IMR-90 (cell line): ENCODE data around the gene SH3RF3. TPM values are rescaled to one million over a fixed set of nuclear protein-coding genes. Genes with fewer than 3 reads are reported as not detected.
"Not testable (repeated sequence)": the region's sequence is repeated elsewhere in the genome, so short reads cannot be mapped to it uniquely, and the experiment has no call there.

Experiments
- ATAC-seq: fragments of 200-7000 bp; cut with Tn5 transposase; 2 replicates; pipeline ENCODE4 v1.9.1; 2020; ENCODE audit warnings: low read depth, mild to moderate bottlenecking, moderate library complexity
- BruUV-seq: library from RNA; stranded (reverse); fragments of 400-500 nt; replicated peaks from 2 replicates; lab custom pipeline; 2021; lab: Mats Ljungman, UMichigan
- CTCF ChIA-PET: fragments of 300-600 bp; formaldehyde crosslinking; extraction: SDS; loops from one replicate; lab custom pipeline; 2021; ENCODE audit warnings: antibody characterized with exemption; lab: Yijun Ruan, JAX
- POLR2A ChIA-PET: fragments of 300-600 bp; sonication (Branson Sonifier 250); formaldehyde crosslinking; loops from one replicate; lab custom pipeline; 2022; ENCODE audit warnings: antibody characterized with exemption; ENCODE audit not compliant: unreplicated experiment; lab: Charles Lee
- DNase-seq: peaks from one replicate; pipeline ENCODE4 v3.0.0; 2013
- H2AFZ ChIP-seq: replicated peaks from 2 replicates; pipeline ENCODE3; 2013; ENCODE audit warnings: low read length, mild to moderate bottlenecking; ENCODE audit not compliant: poor library complexity
- H2AK5ac ChIP-seq: 2 replicates; pipeline ENCODE4 v1.6.1; 2013; ENCODE audit warnings: low read depth, low read length, inconsistent platforms
- H2AK9ac ChIP-seq: replicated peaks from 2 replicates; pipeline ENCODE3; 2013; ENCODE audit warnings: mild to moderate bottlenecking, low read depth, low read length, moderate library complexity; ENCODE audit not compliant: poor library complexity
- H2BK120ac ChIP-seq: 2 replicates; pipeline ENCODE4 v1.6.1; 2013; ENCODE audit warnings: low read depth, low read length, inconsistent platforms
- H2BK15ac ChIP-seq: 3 replicates; pipeline ENCODE4 v1.6.1; 2013; ENCODE audit warnings: low read depth, low read length, inconsistent platforms
- H2BK20ac ChIP-seq: 2 replicates; pipeline ENCODE4 v1.6.1; 2013; ENCODE audit warnings: low read depth, mild to moderate bottlenecking, inconsistent platforms, low read length, moderate library complexity
- H2BK5ac ChIP-seq: 2 replicates; pipeline ENCODE4 v1.6.1; 2013; ENCODE audit warnings: mild to moderate bottlenecking, low read depth, low read length, inconsistent platforms; ENCODE audit not compliant: poor library complexity, severe bottlenecking
- H3K14ac ChIP-seq: replicated peaks from 2 replicates; pipeline ENCODE4 v1.6.1; 2013; ENCODE audit warnings: low read depth, low read length, inconsistent platforms
- H3K18ac ChIP-seq: 2 replicates; pipeline ENCODE4 v1.6.1; 2013; ENCODE audit warnings: low read depth, low read length, control low read depth
- H3K23ac ChIP-seq: 2 replicates; pipeline ENCODE4 v1.6.1; 2013; ENCODE audit warnings: low read depth, low read length, inconsistent platforms
- H3K27ac ChIP-seq: 2 replicates; pipeline ENCODE4 v1.5.1; 2013; ENCODE audit warnings: mild to moderate bottlenecking, control low read depth, low read length; ENCODE audit not compliant: insufficient read depth
- H3K27me3 ChIP-seq: 2 replicates; pipeline ENCODE4 v1.6.1; 2013; ENCODE audit warnings: low read length; ENCODE audit not compliant: control insufficient read depth, insufficient read depth
- H3K36me3 ChIP-seq: 2 replicates; pipeline ENCODE4 v1.6.1; 2013; ENCODE audit warnings: low read length, mixed read lengths; ENCODE audit not compliant: control insufficient read depth, insufficient read depth
- H3K4ac ChIP-seq: 2 replicates; pipeline ENCODE4 v1.6.1; 2013; ENCODE audit warnings: low read depth, low read length, inconsistent platforms
- H3K4me1 ChIP-seq: 2 replicates; pipeline ENCODE4 v1.6.1; 2013; ENCODE audit warnings: low read length, mixed read lengths; ENCODE audit not compliant: control insufficient read depth, insufficient read depth
- H3K4me2 ChIP-seq: 2 replicates; pipeline ENCODE4 v1.6.1; 2013; ENCODE audit warnings: low read depth, mild to moderate bottlenecking, control low read depth, low read length, moderate library complexity
- H3K4me3 ChIP-seq: 2 replicates; pipeline ENCODE4 v1.5.1; 2013; ENCODE audit warnings: low read depth, mild to moderate bottlenecking, control low read depth, low read length, moderate library complexity; ENCODE audit not compliant: insufficient read depth
- H3K56ac ChIP-seq: 2 replicates; pipeline ENCODE4 v1.6.1; 2013; ENCODE audit warnings: low read length, inconsistent platforms; ENCODE audit not compliant: insufficient read depth; ENCODE audit errors: extremely low read depth
- H3K79me1 ChIP-seq, 2 experiments: 2 replicates each; pipeline ENCODE4 v1.6.1; 2013; ENCODE audit warnings: low read length in 2 of 2, inconsistent platforms in 1 of 2, low read depth in 1 of 2
- H3K9ac ChIP-seq: 2 replicates; pipeline ENCODE4 v1.6.1; 2013; ENCODE audit warnings: low read depth, low read length, control low read depth
- H3K9me1 ChIP-seq: 2 replicates; pipeline ENCODE4 v1.6.1; 2013; ENCODE audit warnings: low read length, inconsistent platforms; ENCODE audit not compliant: insufficient read depth
- H3K9me3 ChIP-seq: 2 replicates; pipeline ENCODE4 v1.6.1; 2013; ENCODE audit warnings: low read length; ENCODE audit not compliant: control insufficient read depth, insufficient read depth
- H4K20me1 ChIP-seq: 2 replicates; pipeline ENCODE4 v1.6.1; 2013; ENCODE audit warnings: low read length, inconsistent platforms; ENCODE audit not compliant: insufficient read depth
- H4K5ac ChIP-seq: 2 replicates; pipeline ENCODE4 v1.6.1; 2013; ENCODE audit warnings: mild to moderate bottlenecking, low read depth, low read length, control low read depth
- H4K8ac ChIP-seq, 2 experiments: 2 replicates each; pipeline ENCODE4 v1.6.1; 2013; ENCODE audit warnings: low read depth in 2 of 2, low read length in 2 of 2, control low read depth in 1 of 2, inconsistent platforms in 1 of 2
- H4K91ac ChIP-seq: 2 replicates; pipeline ENCODE4 v1.6.1; 2013; ENCODE audit warnings: low read depth, low read length, inconsistent platforms; ENCODE audit not compliant: insufficient read depth
- WGBS, 2 experiments: methylation state at CpG; one replicate each; pipeline versions ENCODE4 v1.1.5 to v1.1.7; 2013; ENCODE audit warnings: missing lambda C conversion rate in 2 of 2; ENCODE audit not compliant: insufficient read length in 1 of 2; ENCODE audit errors: extremely low coverage in 2 of 2; 5-methylcytosine and 5-hydroxymethylcytosine counted together
- dilution Hi-C: fragments of 300-500 bp; cut with HindIII; formaldehyde crosslinking; loops from one replicate; pipeline ENCODE4 v1.14.3; 2018; ENCODE audit warnings: low sequenced_read_pairs; ENCODE audit not compliant: unreplicated experiment
- in situ Hi-C: fragments of 300-500 bp; cut with MboI; formaldehyde crosslinking; loops from 3 replicates; pipeline ENCODE4 v1.14.3; 2019; ENCODE audit warnings: low sequenced_read_pairs, inconsistent platforms, mixed read lengths
- intact Hi-C: fragments of 100-400 bp; cut with micrococcal nuclease; formaldehyde crosslinking; loops from 2 replicates; pipeline ENCODE4 v1.10.0; 2022
- polyA plus RNA-seq, 3 experiments: library from polyadenylated mRNA; depleted of rRNA; stranded (reverse); fragments of >200 nt; gene quantifications; 2 replicates each; pipeline ENCODE4 v1.2.3, GENCODE V29; 2012; ENCODE audit warnings: low replicate concordance in 1 of 3
- total RNA-seq: library from RNA; depleted of rRNA; stranded (reverse); fragments of >200 nt; gene quantifications from 2 replicates; pipeline ENCODE4 v1.2.3, GENCODE V29; 2012

The SH3RF3 gene
- total and polyA plus RNA-seq, 2 of the 4 experiments (the other 2 are of a cell fraction), result 3.4 to 5.3 TPM

- H2AFZ ChIP-seq, H3K23ac ChIP-seq, H2BK120ac ChIP-seq, in situ Hi-C loops, H3K27ac ChIP-seq, H3K18ac ChIP-seq, H2AK9ac ChIP-seq, CTCF ChIA-PET, ATAC-seq, H3K14ac ChIP-seq, DNase-seq, dilution Hi-C loops, H4K8ac ChIP-seq, H3K4ac ChIP-seq, H3K4me3 ChIP-seq, H2BK5ac ChIP-seq, intact Hi-C loops, POLR2A ChIA-PET, H3K9ac ChIP-seq, H3K4me2 ChIP-seq, H2BK15ac ChIP-seq, H2BK20ac ChIP-seq, H3K36me3 ChIP-seq, H4K91ac ChIP-seq, H3K56ac ChIP-seq, H2AK5ac ChIP-seq, H4K5ac ChIP-seq, BruUV-seq, H3K9me3 ChIP-seq, H3K27me3 ChIP-seq: not testable (repeated sequence)
- H3K4me1 ChIP-seq, result peaks cover 12% of the 10 kb centered on the region
- peaks cover 38% of the 10 kb centered on the region for H4K20me1 ChIP-seq
- peaks cover 21% of the 10 kb centered on the region for H3K9me1 ChIP-seq
- peaks cover 50 to 72% of the 10 kb centered on the region in 2 experiments for H3K79me1 ChIP-seq
- WGBS, 2 experiments, result no CpG with 5 or more reads among the region's 9 CpGs
Observed at GRCh38 chr2:109221316-109221715, 92.3 kb downstream of the SH3RF3 start.
